ENCODE results near the gene RPS15. TPM values are rescaled to one million over a fixed set of nuclear protein-coding genes. Genes with fewer than 3 reads are reported as not detected.

RPS15 gene
- total and polyA plus RNA-seq, 2 of the 13 experiments (the other 11 are each of a cell fraction or from before 2014, with no cell fraction given), result 695 to 1,411 TPM

- TF ChIP-seq MYNN (CRISPR knock-in tag; IDR thresholded peaks at IDR 0.05; ENCODE audit: low read depth) (no peak), REST (IDR thresholded peaks at IDR 0.05; ENCODE audit: borderline replicate concordance in 1 of 2, low read depth in 1 of 2, low read length in 2 of 2) (0 out of 4 replicates have a peak, but pooled peaks of 1 of the 2 experiments have one; percentile 7), CBX1 (IDR thresholded peaks at IDR 0.05; ENCODE audit: low read depth) (peak; percentile 87), HNRNPK (IDR thresholded peaks at IDR 0.05; ENCODE audit: low read depth, low read length, poor library complexity, severe bottlenecking) (peak; percentile 12), SP140L (CRISPR knock-in tag; IDR thresholded peaks at IDR 0.05; ENCODE audit: borderline replicate concordance) (no peak), ZNF7 (CRISPR knock-in tag; IDR thresholded peaks at IDR 0.05) (no peak), ZSCAN30 (CRISPR knock-in tag; IDR thresholded peaks at IDR 0.05) (0 out of 2 replicates have a peak, but pooled peaks have one; percentile 86), EZH2 (conservative IDR thresholded peaks at IDR 0.05; ENCODE audit: low read depth, low read length) (no peak), ZXDC (CRISPR knock-in tag; IDR thresholded peaks at IDR 0.05) (peak; percentile 94; the same call in 1 of the 2 replicates), ZNF224 (CRISPR knock-in tag; IDR thresholded peaks at IDR 0.05) (peak; percentile 25; the same call in 1 of the 2 replicates), ZNF703 (CRISPR knock-in tag; IDR thresholded peaks at IDR 0.05; ENCODE audit: borderline replicate concordance) (peak; percentile 40; the same call in 1 of the 2 replicates), LCORL (IDR thresholded peaks at IDR 0.05) (peak; percentile 43; the same call in 1 of the 2 replicates), LCORL (CRISPR knock-in tag; IDR thresholded peaks at IDR 0.05) (peak; percentile 91), ELK4 (CRISPR knock-in tag; IDR thresholded peaks at IDR 0.05; ENCODE audit: borderline replicate concordance) (no peak), RFXANK (CRISPR knock-in tag; IDR thresholded peaks at IDR 0.05) (no peak), ZKSCAN5 (CRISPR knock-in tag; IDR thresholded peaks at IDR 0.05) (no peak), ZSCAN5A (CRISPR knock-in tag; IDR thresholded peaks at IDR 0.05; ENCODE audit: borderline replicate concordance) (peak; percentile 84; the same call in 1 of the 2 replicates), ZBTB1 (CRISPR knock-in tag; IDR thresholded peaks at IDR 0.05; ENCODE audit: borderline replicate concordance) (no peak), PHB2 (IDR thresholded peaks at IDR 0.05; ENCODE audit: partially characterized antibody) (no peak), GATAD1 (CRISPR knock-in tag; IDR thresholded peaks at IDR 0.05) (0 out of 2 replicates have a peak, but pooled peaks have one; percentile 12)
Observed at GRCh38 chr19:1400281-1401137, 37.7 kb upstream of the RPS15 start (continued).
